IMR-90 (cell line): ENCODE results near the gene GDF3. TPM values are rescaled to one million over a fixed set of nuclear protein-coding genes. Genes with fewer than 3 reads are reported as not detected.

ENCODE experiments used
- ATAC-seq: fragments of 200-7000 bp; cut with Tn5 transposase; 2 replicates; pipeline ENCODE4 v1.9.1; 2020; ENCODE audit warnings: low read depth, mild to moderate bottlenecking, moderate library complexity
- BruUV-seq: library from RNA; stranded (reverse); fragments of 400-500 nt; replicated peaks from 2 replicates; lab custom pipeline; 2021; lab: Mats Ljungman, UMichigan
- CTCF ChIA-PET: fragments of 300-600 bp; formaldehyde crosslinking; extraction: SDS; loops from one replicate; lab custom pipeline; 2021; ENCODE audit warnings: antibody characterized with exemption; lab: Yijun Ruan, JAX
- POLR2A ChIA-PET: fragments of 300-600 bp; sonication (Branson Sonifier 250); formaldehyde crosslinking; loops from one replicate; lab custom pipeline; 2022; ENCODE audit warnings: antibody characterized with exemption; ENCODE audit not compliant: unreplicated experiment; lab: Charles Lee
- DNase-seq: peaks from one replicate; pipeline ENCODE4 v3.0.0; 2013
- H2AFZ ChIP-seq: replicated peaks from 2 replicates; pipeline ENCODE3; 2013; ENCODE audit warnings: low read length, mild to moderate bottlenecking; ENCODE audit not compliant: poor library complexity
- H2AK5ac ChIP-seq: 2 replicates; pipeline ENCODE4 v1.6.1; 2013; ENCODE audit warnings: low read depth, low read length, inconsistent platforms
- H2AK9ac ChIP-seq: replicated peaks from 2 replicates; pipeline ENCODE3; 2013; ENCODE audit warnings: mild to moderate bottlenecking, low read depth, low read length, moderate library complexity; ENCODE audit not compliant: poor library complexity
- H2BK120ac ChIP-seq: 2 replicates; pipeline ENCODE4 v1.6.1; 2013; ENCODE audit warnings: low read depth, low read length, inconsistent platforms
- H2BK15ac ChIP-seq: 3 replicates; pipeline ENCODE4 v1.6.1; 2013; ENCODE audit warnings: low read depth, low read length, inconsistent platforms
- H2BK20ac ChIP-seq: 2 replicates; pipeline ENCODE4 v1.6.1; 2013; ENCODE audit warnings: low read depth, mild to moderate bottlenecking, inconsistent platforms, low read length, moderate library complexity
- H2BK5ac ChIP-seq: 2 replicates; pipeline ENCODE4 v1.6.1; 2013; ENCODE audit warnings: mild to moderate bottlenecking, low read depth, low read length, inconsistent platforms; ENCODE audit not compliant: poor library complexity, severe bottlenecking
- H3K14ac ChIP-seq: replicated peaks from 2 replicates; pipeline ENCODE4 v1.6.1; 2013; ENCODE audit warnings: low read depth, low read length, inconsistent platforms
- H3K18ac ChIP-seq: 2 replicates; pipeline ENCODE4 v1.6.1; 2013; ENCODE audit warnings: low read depth, low read length, control low read depth
- H3K23ac ChIP-seq: 2 replicates; pipeline ENCODE4 v1.6.1; 2013; ENCODE audit warnings: low read depth, low read length, inconsistent platforms
- H3K27ac ChIP-seq: 2 replicates; pipeline ENCODE4 v1.5.1; 2013; ENCODE audit warnings: mild to moderate bottlenecking, control low read depth, low read length; ENCODE audit not compliant: insufficient read depth
- H3K27me3 ChIP-seq: 2 replicates; pipeline ENCODE4 v1.6.1; 2013; ENCODE audit warnings: low read length; ENCODE audit not compliant: control insufficient read depth, insufficient read depth
- H3K36me3 ChIP-seq: 2 replicates; pipeline ENCODE4 v1.6.1; 2013; ENCODE audit warnings: low read length, mixed read lengths; ENCODE audit not compliant: control insufficient read depth, insufficient read depth
- H3K4ac ChIP-seq: 2 replicates; pipeline ENCODE4 v1.6.1; 2013; ENCODE audit warnings: low read depth, low read length, inconsistent platforms
- H3K4me1 ChIP-seq: 2 replicates; pipeline ENCODE4 v1.6.1; 2013; ENCODE audit warnings: low read length, mixed read lengths; ENCODE audit not compliant: control insufficient read depth, insufficient read depth
- H3K4me2 ChIP-seq: 2 replicates; pipeline ENCODE4 v1.6.1; 2013; ENCODE audit warnings: low read depth, mild to moderate bottlenecking, control low read depth, low read length, moderate library complexity
- H3K4me3 ChIP-seq: 2 replicates; pipeline ENCODE4 v1.5.1; 2013; ENCODE audit warnings: low read depth, mild to moderate bottlenecking, control low read depth, low read length, moderate library complexity; ENCODE audit not compliant: insufficient read depth
- H3K56ac ChIP-seq: 2 replicates; pipeline ENCODE4 v1.6.1; 2013; ENCODE audit warnings: low read length, inconsistent platforms; ENCODE audit not compliant: insufficient read depth; ENCODE audit errors: extremely low read depth
- H3K79me1 ChIP-seq, 2 experiments: 2 replicates each; pipeline ENCODE4 v1.6.1; 2013; ENCODE audit warnings: low read length in 2 of 2, inconsistent platforms in 1 of 2, low read depth in 1 of 2
- H3K9ac ChIP-seq: 2 replicates; pipeline ENCODE4 v1.6.1; 2013; ENCODE audit warnings: low read depth, low read length, control low read depth
- H3K9me1 ChIP-seq: 2 replicates; pipeline ENCODE4 v1.6.1; 2013; ENCODE audit warnings: low read length, inconsistent platforms; ENCODE audit not compliant: insufficient read depth
- H3K9me3 ChIP-seq: 2 replicates; pipeline ENCODE4 v1.6.1; 2013; ENCODE audit warnings: low read length; ENCODE audit not compliant: control insufficient read depth, insufficient read depth
- H4K20me1 ChIP-seq: 2 replicates; pipeline ENCODE4 v1.6.1; 2013; ENCODE audit warnings: low read length, inconsistent platforms; ENCODE audit not compliant: insufficient read depth
- H4K5ac ChIP-seq: 2 replicates; pipeline ENCODE4 v1.6.1; 2013; ENCODE audit warnings: mild to moderate bottlenecking, low read depth, low read length, control low read depth
- H4K8ac ChIP-seq, 2 experiments: 2 replicates each; pipeline ENCODE4 v1.6.1; 2013; ENCODE audit warnings: low read depth in 2 of 2, low read length in 2 of 2, control low read depth in 1 of 2, inconsistent platforms in 1 of 2
- H4K91ac ChIP-seq: 2 replicates; pipeline ENCODE4 v1.6.1; 2013; ENCODE audit warnings: low read depth, low read length, inconsistent platforms; ENCODE audit not compliant: insufficient read depth
- CHD1 ChIP-seq: IDR thresholded peaks from 2 replicates; pipeline ENCODE4 v1.6.1; 2012; ENCODE audit warnings: low read depth, low read length, improper control_type of control experiment
- FOS ChIP-seq: fragments of 150-350 bp; IDR thresholded peaks from 2 replicates; pipeline ENCODE4 v1.6.1; 2016; ENCODE audit warnings: low read depth, low read length
- MXI1 ChIP-seq: IDR thresholded peaks from 2 replicates; pipeline ENCODE4 v1.6.1; 2012; ENCODE audit warnings: low read depth, mild to moderate bottlenecking, low read length, moderate library complexity, borderline replicate concordance
- NFE2L2 ChIP-seq: fragments of 150-350 bp; IDR thresholded peaks from 2 replicates; pipeline ENCODE4 v1.6.1; 2016; ENCODE audit warnings: low read depth, mild to moderate bottlenecking, low read length
- POLR2A ChIP-seq: IDR thresholded peaks from 2 replicates; pipeline ENCODE4 v1.6.1; 2012; ENCODE audit warnings: mild to moderate bottlenecking, low read depth, low read length
- RAD21 ChIP-seq: IDR thresholded peaks from 2 replicates; pipeline ENCODE4 v1.6.1; 2012; ENCODE audit warnings: low read length, improper control_type of control experiment
- RCOR1 ChIP-seq: IDR thresholded peaks from 2 replicates; pipeline ENCODE4 v1.6.1; 2012; ENCODE audit warnings: mild to moderate bottlenecking, low read length, improper control_type of control experiment; ENCODE audit not compliant: insufficient replicate concordance
- RFX5 ChIP-seq: IDR thresholded peaks from 2 replicates; pipeline ENCODE4 v1.8.0; 2012; ENCODE audit warnings: low read depth, mild to moderate bottlenecking, low read length, moderate library complexity
- SMC3 ChIP-seq: fragments of 150-350 bp; IDR thresholded peaks from 2 replicates; pipeline ENCODE4 v1.6.1; 2016; ENCODE audit warnings: low read depth, mild to moderate bottlenecking, antibody characterized with exemption, low read length, moderate library complexity
- WGBS, 2 experiments: methylation state at CpG; one replicate each; pipeline versions ENCODE4 v1.1.5 to v1.1.7; 2013; ENCODE audit warnings: missing lambda C conversion rate in 2 of 2; ENCODE audit not compliant: insufficient read length in 1 of 2; ENCODE audit errors: extremely low coverage in 2 of 2; 5-methylcytosine and 5-hydroxymethylcytosine counted together
- dilution Hi-C: fragments of 300-500 bp; cut with HindIII; formaldehyde crosslinking; loops from one replicate; pipeline ENCODE4 v1.14.3; 2018; ENCODE audit warnings: low sequenced_read_pairs; ENCODE audit not compliant: unreplicated experiment
- in situ Hi-C: fragments of 300-500 bp; cut with MboI; formaldehyde crosslinking; loops from 3 replicates; pipeline ENCODE4 v1.14.3; 2019; ENCODE audit warnings: low sequenced_read_pairs, inconsistent platforms, mixed read lengths
- intact Hi-C: fragments of 100-400 bp; cut with micrococcal nuclease; formaldehyde crosslinking; loops from 2 replicates; pipeline ENCODE4 v1.10.0; 2022
- polyA plus RNA-seq, 3 experiments: library from polyadenylated mRNA; depleted of rRNA; stranded (reverse); fragments of >200 nt; gene quantifications; 2 replicates each; pipeline ENCODE4 v1.2.3, GENCODE V29; 2012; ENCODE audit warnings: low replicate concordance in 1 of 3
- total RNA-seq: library from RNA; depleted of rRNA; stranded (reverse); fragments of >200 nt; gene quantifications from 2 replicates; pipeline ENCODE4 v1.2.3, GENCODE V29; 2012
- TF ChIP-seq, protein P1 (sequence below): fragments of 150-350 bp; IDR thresholded peaks from 2 replicates; pipeline ENCODE4 v1.6.1; 2017; ENCODE audit warnings: mild to moderate bottlenecking, antibody characterized with exemption, low read length, low read depth
- TF ChIP-seq, protein P2 (sequence below): fragments of 150-350 bp; IDR thresholded peaks from 2 replicates; pipeline ENCODE4 v1.6.1; 2016; ENCODE audit warnings: low read depth, mild to moderate bottlenecking, low read length, moderate library complexity, borderline replicate concordance
- TF ChIP-seq, protein P3 (sequence below): conservative IDR thresholded peaks from 2 replicates; pipeline ENCODE4 v1.5.1; 2012; ENCODE audit warnings: mild to moderate bottlenecking, low read depth, low read length, improper control_type of control experiment

GDF3 gene
- total and polyA plus RNA-seq, 2 of the 4 experiments (the other 2 are of a cell fraction): not detected

DNA sequence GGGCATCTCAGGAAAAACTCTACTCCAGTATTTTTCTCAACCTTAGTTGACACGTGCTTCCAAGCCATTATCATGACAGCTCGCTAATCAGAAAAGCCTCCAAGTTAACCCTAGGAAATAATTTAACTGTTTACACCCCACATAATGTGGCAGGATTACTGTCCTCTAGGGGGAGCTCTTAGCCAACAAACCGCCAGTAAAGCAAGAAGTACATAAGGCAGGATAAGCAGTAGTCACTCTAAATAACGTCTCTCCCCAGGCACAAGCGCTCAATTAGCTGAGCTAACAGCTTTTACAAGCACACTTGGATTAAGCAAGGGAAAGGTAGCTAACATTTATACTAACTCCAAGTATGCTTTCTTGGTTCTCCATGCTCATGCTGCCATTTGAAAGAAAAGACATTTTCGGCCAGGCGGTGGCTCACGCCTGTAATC lies 52.7 kb downstream of the GDF3 start:
- no peak overlapping the region for H4K8ac ChIP-seq
- no peak overlapping the region for H3K23ac ChIP-seq
- H2BK20ac ChIP-seq: no peak overlapping the region
- no peak overlapping the region for H2AFZ ChIP-seq
- ChIA-PET POLR2A (no interaction called here), CTCF (interaction anchor here (1.0 kb wide), 1 partner anchor 165 kb away, joined by 3 read pairs; no protein-coding TSS in a partner anchor)
- no peaks in the 10 kb centered on the region for H3K9me1 ChIP-seq
- H2BK120ac ChIP-seq: no peak overlapping the region
- intact Hi-C loops (no loop called here), in situ Hi-C loops (loop anchor here (5.0 to 25.0 kb wide), 3 partner anchors 394 to 581 kb away; partner anchors contain the start of genes C1S and FOXJ2), dilution Hi-C loops (no loop called here)
- no peak overlapping the region for H3K56ac ChIP-seq
- H3K4me1 ChIP-seq: no peaks in the 10 kb centered on the region
- no peak overlapping the region for H3K4me2 ChIP-seq
- no peak overlapping the region for H3K14ac ChIP-seq
- H4K5ac ChIP-seq: no peak overlapping the region
- ATAC-seq (no peak), DNase-seq (no peak)
- H2BK15ac ChIP-seq: no peak overlapping the region
- 80% methylated on average over 1 of the region's 8 CpGs; no CpG with 5 or more reads in 1 of the 2 experiments for WGBS, 2 experiments
- H4K91ac ChIP-seq: no peak overlapping the region
- H3K9me3 ChIP-seq: no peaks in the 10 kb centered on the region
- no peak overlapping the region for H2AK5ac ChIP-seq
- no peak overlapping the region for H3K9ac ChIP-seq
- TF ChIP-seq POLR2A: no peak
- TF ChIP-seq, protein P1, sequence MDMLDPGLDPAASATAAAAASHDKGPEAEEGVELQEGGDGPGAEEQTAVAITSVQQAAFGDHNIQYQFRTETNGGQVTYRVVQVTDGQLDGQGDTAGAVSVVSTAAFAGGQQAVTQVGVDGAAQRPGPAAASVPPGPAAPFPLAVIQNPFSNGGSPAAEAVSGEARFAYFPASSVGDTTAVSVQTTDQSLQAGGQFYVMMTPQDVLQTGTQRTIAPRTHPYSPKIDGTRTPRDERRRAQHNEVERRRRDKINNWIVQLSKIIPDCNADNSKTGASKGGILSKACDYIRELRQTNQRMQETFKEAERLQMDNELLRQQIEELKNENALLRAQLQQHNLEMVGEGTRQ: no peak
- TF ChIP-seq RCOR1: peak; percentile 56
- TF ChIP-seq FOS: no peak
- TF ChIP-seq CHD1: no peak
- no peak for TF ChIP-seq RFX5
- TF ChIP-seq, protein P2, sequence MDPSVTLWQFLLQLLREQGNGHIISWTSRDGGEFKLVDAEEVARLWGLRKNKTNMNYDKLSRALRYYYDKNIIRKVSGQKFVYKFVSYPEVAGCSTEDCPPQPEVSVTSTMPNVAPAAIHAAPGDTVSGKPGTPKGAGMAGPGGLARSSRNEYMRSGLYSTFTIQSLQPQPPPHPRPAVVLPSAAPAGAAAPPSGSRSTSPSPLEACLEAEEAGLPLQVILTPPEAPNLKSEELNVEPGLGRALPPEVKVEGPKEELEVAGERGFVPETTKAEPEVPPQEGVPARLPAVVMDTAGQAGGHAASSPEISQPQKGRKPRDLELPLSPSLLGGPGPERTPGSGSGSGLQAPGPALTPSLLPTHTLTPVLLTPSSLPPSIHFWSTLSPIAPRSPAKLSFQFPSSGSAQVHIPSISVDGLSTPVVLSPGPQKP: no peak
- TF ChIP-seq RAD21: peak; percentile 45
- no peak for TF ChIP-seq NFE2L2
- peak; percentile 21; the same call in 1 of the 2 replicates for TF ChIP-seq SMC3
- TF ChIP-seq, protein P3, sequence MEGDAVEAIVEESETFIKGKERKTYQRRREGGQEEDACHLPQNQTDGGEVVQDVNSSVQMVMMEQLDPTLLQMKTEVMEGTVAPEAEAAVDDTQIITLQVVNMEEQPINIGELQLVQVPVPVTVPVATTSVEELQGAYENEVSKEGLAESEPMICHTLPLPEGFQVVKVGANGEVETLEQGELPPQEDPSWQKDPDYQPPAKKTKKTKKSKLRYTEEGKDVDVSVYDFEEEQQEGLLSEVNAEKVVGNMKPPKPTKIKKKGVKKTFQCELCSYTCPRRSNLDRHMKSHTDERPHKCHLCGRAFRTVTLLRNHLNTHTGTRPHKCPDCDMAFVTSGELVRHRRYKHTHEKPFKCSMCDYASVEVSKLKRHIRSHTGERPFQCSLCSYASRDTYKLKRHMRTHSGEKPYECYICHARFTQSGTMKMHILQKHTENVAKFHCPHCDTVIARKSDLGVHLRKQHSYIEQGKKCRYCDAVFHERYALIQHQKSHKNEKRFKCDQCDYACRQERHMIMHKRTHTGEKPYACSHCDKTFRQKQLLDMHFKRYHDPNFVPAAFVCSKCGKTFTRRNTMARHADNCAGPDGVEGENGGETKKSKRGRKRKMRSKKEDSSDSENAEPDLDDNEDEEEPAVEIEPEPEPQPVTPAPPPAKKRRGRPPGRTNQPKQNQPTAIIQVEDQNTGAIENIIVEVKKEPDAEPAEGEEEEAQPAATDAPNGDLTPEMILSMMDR: peak; percentile 46
- no peak for TF ChIP-seq MXI1
- no peak overlapping the region for H3K4ac ChIP-seq
- no peak overlapping the region for H2AK9ac ChIP-seq
- H3K36me3 ChIP-seq: no peaks in the 10 kb centered on the region
- no peak overlapping the region for H3K18ac ChIP-seq
- no peaks in the 10 kb centered on the region for H4K20me1 ChIP-seq
- peaks cover 3% of the 10 kb centered on the region for H3K27me3 ChIP-seq
- no TSS peak for BruUV-seq
- H2BK5ac ChIP-seq: no peak overlapping the region
- no peak overlapping the region for H3K4me3 ChIP-seq
- H3K79me1 ChIP-seq: no peaks in the 10 kb centered on the region
- no peak overlapping the region for H3K27ac ChIP-seq
